IPS-NIHi7 (cell line): ENCODE measurements around the gene IRAK1BP1.
"Not testable (repeated sequence)": the region's sequence is repeated elsewhere in the genome, so short reads cannot be mapped to it uniquely, and the experiment has no call there.

Experiments
- DNase-seq: peaks from one replicate; pipeline ENCODE4 v3.0.0; 2012; ENCODE audit warnings: mixed read lengths; ENCODE audit errors: extremely low spot score

Gene IRAK1BP1

GRCh38 chr6:78867370-78868040 lies at the start of gene IRAK1BP1:
IRAK1BP1 (plus strand) TSS chr6:78867551; CDS start chr6:78867577, 26 bp downstream.
- peak; percentile 90 for DNase-seq

- no peak for DNase-seq
Observed at GRCh38 chr6:78824045-78824444, 43.3 kb upstream of the IRAK1BP1 start.

- no peak for DNase-seq
Observed at GRCh38 chr6:78829407-78829806, 37.9 kb upstream of the IRAK1BP1 start.

GRCh38 chr6:78830805-78831204 lies 36.5 kb upstream of the IRAK1BP1 start:
- no peak for DNase-seq

GRCh38 chr6:78831492-78831891 lies 35.9 kb upstream of the IRAK1BP1 start:
- DNase-seq: no peak

GRCh38 chr6:78832091-78832808 lies 35.1 kb upstream of the IRAK1BP1 start:
- DNase-seq: no peak

- no peak for DNase-seq
Observed at GRCh38 chr6:78835817-78836216, 31.5 kb upstream of the IRAK1BP1 start.

- no peak for DNase-seq
Observed at GRCh38 chr6:78836598-78836997, 30.8 kb upstream of the IRAK1BP1 start.

GRCh38 chr6:78841111-78841510 lies 26.2 kb upstream of the IRAK1BP1 start:
- DNase-seq: no peak

- DNase-seq: no peak
Observed at GRCh38 chr6:78842953-78843352, 24.4 kb upstream of the IRAK1BP1 start.

GRCh38 chr6:78844899-78845298 lies 22.5 kb upstream of the IRAK1BP1 start:
- DNase-seq: no peak

GRCh38 chr6:78845567-78845966 lies 21.8 kb upstream of the IRAK1BP1 start:
- no peak for DNase-seq

GRCh38 chr6:78850621-78851020 lies 16.7 kb upstream of the IRAK1BP1 start:
- DNase-seq: no peak

- DNase-seq: no peak
Observed at GRCh38 chr6:78851156-78851555, 16.2 kb upstream of the IRAK1BP1 start.

- DNase-seq: no peak
Observed at GRCh38 chr6:78854546-78854945, 12.8 kb upstream of the IRAK1BP1 start.

- DNase-seq: not testable (repeated sequence)
Observed at GRCh38 chr6:78858339-78858938, 8.9 kb upstream of the IRAK1BP1 start.

- DNase-seq: no peak
Observed at GRCh38 chr6:78861509-78861908, 5.8 kb upstream of the IRAK1BP1 start.

GRCh38 chr6:78863576-78863975 lies 3.8 kb upstream of the IRAK1BP1 start:
- DNase-seq: no peak

GRCh38 chr6:78864957-78865356 lies 2.4 kb upstream of the IRAK1BP1 start:
- DNase-seq: no peak

GRCh38 chr6:78867020-78867369 lies 356 bp upstream of the IRAK1BP1 start:
- no peak for DNase-seq

- DNase-seq: no peak
Observed at GRCh38 chr6:78868116-78868515, 765 bp downstream of the IRAK1BP1 start.

- no peak for DNase-seq
Observed at GRCh38 chr6:78875505-78875904, 8.2 kb downstream of the IRAK1BP1 start.

GRCh38 chr6:78883651-78884050 lies 16.3 kb downstream of the IRAK1BP1 start:
- DNase-seq: no peak
